Adrenal gland (tissue), 12 donors: ENCODE measurements around the gene SRGAP3. TPM values are rescaled to one million over a fixed set of nuclear protein-coding genes. Genes with fewer than 3 reads are reported as not detected.

Source experiments
- DNase-seq, 7 donors: peaks; one replicate each; pipeline ENCODE4 v3.0.0-alpha.2; 2019 to 2020
- H3K27ac ChIP-seq, 5 donors: fragments of 200-600 bp; sonication (generic) in 4 of 5; 1 replicate in 3 of 5; 2 replicates in 2 of 5; pipeline versions ENCODE4 v1.5.1 to v1.8.0; 2016 to 2020; ENCODE audit warnings: mild to moderate bottlenecking in 1 of 5
- H3K27me3 ChIP-seq: fragments of 200-600 bp; 2 replicates; pipeline ENCODE4 v1.8.0; 2021
- H3K36me3 ChIP-seq, 2 donors: fragments of 200-600 bp; replicated peaks in 1 of 2; 1 replicate in 1 of 2; 2 replicates in 1 of 2; pipeline versions ENCODE4 v1.5.1 to v1.8.0; 2018 to 2022
- H3K4me1 ChIP-seq, 2 donors: fragments of 200-600 bp; replicated peaks in 1 of 2; 1 replicate in 1 of 2; 2 replicates in 1 of 2; pipeline versions ENCODE4 v1.5.1 to v1.8.0; 2018 to 2021
- H3K4me3 ChIP-seq, 4 donors: fragments of 200-600 bp; sonication (generic) in 3 of 4; one replicate each; pipeline ENCODE4 v1.5.1; 2016 to 2018
- H3K9me3 ChIP-seq, 3 donors: fragments of 200-600 bp; sonication (generic) in 1 of 3; replicated peaks in 1 of 3; 1 replicate in 2 of 3; 2 replicates in 1 of 3; pipeline versions ENCODE4 v1.5.1 to v1.8.0; 2016 to 2021
- POLR2A ChIP-seq, 2 donors: fragments of 450-650 bp; IDR thresholded peaks; one replicate each; pipeline ENCODE4 v1.6.1; 2017; ENCODE audit warnings: antibody characterized with exemption in 2 of 2, mild to moderate bottlenecking in 2 of 2, moderate library complexity in 1 of 2
- WGBS, 4 donors: extraction: QIAGEN DNeasy Blood & Tissue Kit in 2 of 4; methylation state at CpG; one replicate each; pipeline versions ENCODE4 v1.1.5 to v1.1.7; 2013 to 2017; 5-methylcytosine and 5-hydroxymethylcytosine counted together
- intact Hi-C, 2 donors: fragments of 100-400 bp; cut with DNase I; formaldehyde crosslinking; loops; one replicate each; pipeline versions ENCODE4 v1.14.1 to v1.15.0; 2022 to 2023
- polyA plus RNA-seq, 3 donors: library from polyadenylated mRNA; stranded (reverse); fragments of 200-250 nt in 2 of 3; fragments of 350-450 nt in 1 of 3; fragmentation: Illumina TruSeq in 1 of 3; extraction: RNeasy Lipid Tissue Mini Kit (QIAGEN cat#74804) in 1 of 3; gene quantifications; one replicate each; pipeline ENCODE4 v1.2.3, GENCODE V29; 2013 to 2014
- total RNA-seq, 9 donors: library from RNA; depleted of rRNA in 4 of 9; stranded (reverse); fragments of >200 nt in 4 of 9; fragments of 120-200 nt in 1 of 9; fragmentation: NEBNext Ultra II Directional in 1 of 9; extraction: Animal tissue kit (Norgen Biotek cat#: 25700) in 1 of 9; gene quantifications; one replicate each; pipeline versions ENCODE4 v1.1.0 to v1.2.4, GENCODE V29; 2013 to 2023
- TF ChIP-seq, protein P1 (sequence below), 6 experiments: fragments of 450-650 bp in 4 of 6; fragments of 200-600 bp in 2 of 6; sonication (generic) in 1 of 6; IDR thresholded peaks; 1 replicate in 5 of 6; 2 replicates in 1 of 6; pipeline versions ENCODE4 v1.5.1 to v1.8.0; 2016 to 2021; ENCODE audit warnings: antibody characterized with exemption in 6 of 6, mild to moderate bottlenecking in 2 of 6, moderate library complexity in 1 of 6
- donor health status: healthy with polysubstance abuse.
- donor health status: Bipolar disorder and iron deficiency.
- donor health status: DM: yes; HTN: yes; CAD: no.
- donor health status: DM: no; HTN: no; CAD: no.
- donor health status: DM: no; HTN: no; CAD: no.
- donor health status: DM: yes; HTN: yes; CAD: no.

SRGAP3 gene
- total and polyA plus RNA-seq, 12 donors: 3.3 to 35.0 (median 17.8) TPM

DNA sequence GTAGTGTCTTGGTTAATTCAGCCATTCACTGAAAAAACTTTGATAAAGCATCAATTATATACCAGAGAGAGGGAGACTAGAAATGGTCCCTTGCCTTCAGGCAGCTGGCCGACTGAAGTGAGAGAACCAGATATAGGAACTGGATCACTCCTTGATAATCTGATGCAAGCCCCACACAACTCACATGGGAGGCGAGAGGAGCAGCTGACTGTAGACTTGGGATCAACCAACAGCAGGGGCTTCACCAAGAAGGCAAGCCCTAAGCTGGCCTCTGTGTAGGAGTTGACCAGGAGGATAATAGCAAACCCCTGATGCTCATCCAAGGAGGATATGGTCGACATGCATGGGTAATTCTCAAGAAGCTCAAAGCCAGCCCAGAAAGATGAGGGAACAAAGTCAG lies 133.1 kb downstream of the SRGAP3 start:
- WGBS, 4 donors: 86 to 98% (median 91%) methylated on average over 3 of the region's 3 CpGs
- no peaks in the 10 kb centered on the region for H3K36me3 ChIP-seq
- peaks cover 0 to 11% of the 10 kb centered on the region in 2 donors for H3K4me1 ChIP-seq
- H3K9me3 ChIP-seq: no peaks in the 10 kb centered on the region
- H3K4me3 ChIP-seq: no peak overlapping the region
- TF ChIP-seq POLR2A (IDR thresholded peaks at IDR 0.05): no peak
- TF ChIP-seq, protein P1, sequence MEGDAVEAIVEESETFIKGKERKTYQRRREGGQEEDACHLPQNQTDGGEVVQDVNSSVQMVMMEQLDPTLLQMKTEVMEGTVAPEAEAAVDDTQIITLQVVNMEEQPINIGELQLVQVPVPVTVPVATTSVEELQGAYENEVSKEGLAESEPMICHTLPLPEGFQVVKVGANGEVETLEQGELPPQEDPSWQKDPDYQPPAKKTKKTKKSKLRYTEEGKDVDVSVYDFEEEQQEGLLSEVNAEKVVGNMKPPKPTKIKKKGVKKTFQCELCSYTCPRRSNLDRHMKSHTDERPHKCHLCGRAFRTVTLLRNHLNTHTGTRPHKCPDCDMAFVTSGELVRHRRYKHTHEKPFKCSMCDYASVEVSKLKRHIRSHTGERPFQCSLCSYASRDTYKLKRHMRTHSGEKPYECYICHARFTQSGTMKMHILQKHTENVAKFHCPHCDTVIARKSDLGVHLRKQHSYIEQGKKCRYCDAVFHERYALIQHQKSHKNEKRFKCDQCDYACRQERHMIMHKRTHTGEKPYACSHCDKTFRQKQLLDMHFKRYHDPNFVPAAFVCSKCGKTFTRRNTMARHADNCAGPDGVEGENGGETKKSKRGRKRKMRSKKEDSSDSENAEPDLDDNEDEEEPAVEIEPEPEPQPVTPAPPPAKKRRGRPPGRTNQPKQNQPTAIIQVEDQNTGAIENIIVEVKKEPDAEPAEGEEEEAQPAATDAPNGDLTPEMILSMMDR (IDR thresholded peaks at IDR 0.05): no peak
- no peak overlapping the region for H3K27ac ChIP-seq
- peak in 1 of 7 donors; percentile 25 for DNase-seq
- H3K27me3 ChIP-seq: no peaks in the 10 kb centered on the region
- intact Hi-C loops: no loop called here

DNA sequence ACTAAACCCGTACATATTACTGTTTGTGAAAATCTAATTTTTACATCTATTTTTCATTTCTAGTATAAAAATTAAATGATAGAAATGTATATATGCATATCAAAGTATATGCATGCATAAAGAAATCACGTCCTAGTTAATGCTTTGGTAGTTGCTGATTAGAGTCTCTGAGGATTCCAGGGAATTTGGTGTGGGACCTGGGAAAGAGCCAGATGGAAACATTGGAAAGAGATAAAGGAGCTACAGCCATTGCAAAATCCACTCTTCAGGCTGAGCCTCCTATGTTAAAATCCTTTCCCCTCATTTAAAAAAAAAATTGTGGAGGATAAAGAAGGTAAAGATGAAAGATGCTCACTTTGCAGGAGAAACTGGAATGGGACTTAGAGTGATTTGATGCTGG lies 134.1 kb downstream of the SRGAP3 start:
- no peak for DNase-seq
- no peaks in the 10 kb centered on the region for H3K27me3 ChIP-seq
- no peak overlapping the region for H3K27ac ChIP-seq
- H3K4me1 ChIP-seq: peaks cover 0 to 13% of the 10 kb centered on the region in 2 donors
- no peaks in the 10 kb centered on the region for H3K36me3 ChIP-seq
- TF ChIP-seq, protein P1 (IDR thresholded peaks at IDR 0.05): no peak
- no peak for TF ChIP-seq POLR2A (IDR thresholded peaks at IDR 0.05)
- H3K9me3 ChIP-seq: no peaks in the 10 kb centered on the region
- intact Hi-C loops: no loop called here
- H3K4me3 ChIP-seq: no peak overlapping the region
- WGBS, 4 donors: 81 to 93% (median 92%) methylated on average over 2 of the region's 2 CpGs

DNA sequence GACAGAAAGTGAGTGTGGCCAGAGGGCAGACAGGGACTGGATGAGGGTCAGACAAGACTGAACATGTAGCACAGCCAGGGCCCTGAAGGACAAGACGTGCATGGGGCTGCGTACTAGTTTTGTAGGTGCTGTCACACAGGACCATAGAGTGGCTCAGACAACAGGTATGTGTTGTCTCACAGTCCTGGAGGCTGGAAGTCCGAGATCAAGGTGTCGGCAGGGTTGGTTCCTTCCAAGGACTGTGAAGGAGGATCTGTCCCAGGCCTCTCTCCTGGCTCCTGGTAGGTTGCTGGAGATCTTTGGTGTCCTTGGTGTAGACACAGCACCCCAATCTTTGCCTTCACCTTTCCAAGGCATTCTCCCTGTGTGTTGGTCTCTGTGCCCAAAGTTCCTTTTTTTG lies 136.4 kb downstream of the SRGAP3 start:
- WGBS, 4 donors: 89 to 95% (median 93%) methylated on average over 2 to 4 of the region's 4 CpGs
- TF ChIP-seq, protein P1 (IDR thresholded peaks at IDR 0.05): no peak
- no peak for TF ChIP-seq POLR2A (IDR thresholded peaks at IDR 0.05)
- Histone ChIP-seq H3K27me3 (no peaks in the 10 kb centered on the region), H3K9me3 (no peaks in the 10 kb centered on the region), H3K36me3 (no peaks in the 10 kb centered on the region), H3K27ac (no peak overlapping the region), H3K4me1 (peaks cover 0 to 13% of the 10 kb centered on the region in 2 donors), H3K4me3 (no peak overlapping the region)
- intact Hi-C loops: no loop called here
- DNase-seq: no peak

DNA sequence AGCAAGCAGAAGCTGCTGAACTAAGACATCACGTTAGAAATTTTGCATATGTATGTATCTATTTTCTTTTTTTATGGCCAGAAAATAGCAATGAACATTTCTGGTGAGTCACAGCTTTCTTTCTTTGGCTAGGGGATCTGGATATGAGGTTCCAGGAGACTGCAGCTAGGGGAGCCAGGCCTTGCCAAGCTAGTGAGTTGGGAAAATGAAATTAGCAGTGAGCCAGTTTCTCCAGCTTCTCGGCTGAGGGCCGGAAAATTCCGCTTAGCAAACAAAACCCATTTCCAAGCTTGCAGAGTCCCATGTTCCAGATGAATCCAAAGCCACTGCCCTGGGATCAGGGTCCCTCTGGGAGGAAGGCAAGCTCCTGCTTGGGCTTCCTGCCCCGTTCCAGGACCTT lies 137.6 kb downstream of the SRGAP3 start:
- Histone ChIP-seq H3K27me3 (no peaks in the 10 kb centered on the region), H3K4me1 (peaks cover 0 to 13% of the 10 kb centered on the region in 2 donors), H3K9me3 (no peaks in the 10 kb centered on the region), H3K4me3 (no peak overlapping the region), H3K36me3 (no peaks in the 10 kb centered on the region), H3K27ac (peak overlapping the region in 2 of 5 donors; percentile 29 to 57)
- peak in 5 of 7 donors; percentile 42 to 78 (median 50) for DNase-seq
- 47 to 67% (median 48%) methylated on average over 2 to 5 of the region's 5 CpGs for WGBS, 4 donors
- intact Hi-C loops: no loop called here
- TF ChIP-seq, protein P1 (IDR thresholded peaks at IDR 0.05): peak in 5 of 6 experiments; percentile 7 to 48 (median 33)
- TF ChIP-seq POLR2A (IDR thresholded peaks at IDR 0.05): no peak
